Astrocyte of the cerebellum (primary cell): ENCODE measurements around the gene ZYG11B.
"Not testable (repeated sequence)": the region's sequence is repeated elsewhere in the genome, so short reads cannot be mapped to it uniquely, and the experiment has no call there.

Source experiments
- DNase-seq: peaks from one replicate; pipeline ENCODE4 v3.0.0-alpha.2; 2011; ENCODE audit warnings: low read depth
- H3K4me3 ChIP-seq: 2 replicates; pipeline ENCODE4 v1.5.1; 2011; ENCODE audit warnings: mild to moderate bottlenecking, low read depth, low read length, moderate library complexity
- CTCF ChIP-seq: IDR thresholded peaks from 2 replicates; pipeline ENCODE4 v1.5.1; 2012; ENCODE audit warnings: low read length, low read depth, moderate library complexity, mild to moderate bottlenecking; ENCODE audit errors: missing control alignments
- in situ Hi-C: cut with HindIII; loops from 2 replicates; pipeline ENCODE4 v1.10.0; 2017; ENCODE audit warnings: low sequenced_read_pairs

Gene ZYG11B

GRCh38 chr1:52739699-52740467, 13.6 kb downstream of the ZYG11B start:
- DNase-seq = no peak
- in situ Hi-C loops = no loop called here
- TF ChIP-seq CTCF = no peak
- H3K4me3 ChIP-seq = no peak overlapping the region

- no peak for TF ChIP-seq CTCF
- in situ Hi-C loops = no loop called here
- no peak for DNase-seq
- no peak overlapping the region for H3K4me3 ChIP-seq
Observed at GRCh38 chr1:52741259-52741658, 15.0 kb downstream of the ZYG11B start.

DNA sequence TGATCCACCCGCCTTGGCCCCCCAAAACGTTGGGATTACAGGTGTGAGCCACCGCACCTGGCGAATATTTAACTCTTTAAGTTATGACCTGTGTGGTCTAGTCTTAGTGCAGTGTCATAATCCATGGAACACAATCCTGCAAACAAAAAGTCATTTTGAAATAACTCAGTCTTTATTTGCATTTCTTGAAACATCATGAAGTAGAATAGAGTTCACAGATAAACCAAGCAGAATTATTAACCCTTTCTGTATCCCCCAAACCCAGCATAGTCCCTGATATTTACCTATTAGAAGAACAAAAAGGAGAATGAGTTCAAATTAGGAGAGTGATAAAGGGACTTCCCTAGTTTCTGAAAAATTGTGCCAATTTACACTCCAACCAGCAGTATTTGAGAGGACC, 19.9 kb downstream of the ZYG11B start:
- no peak for TF ChIP-seq CTCF
- no peak overlapping the region for H3K4me3 ChIP-seq
- DNase-seq = no peak
- in situ Hi-C loops = no loop called here

DNA sequence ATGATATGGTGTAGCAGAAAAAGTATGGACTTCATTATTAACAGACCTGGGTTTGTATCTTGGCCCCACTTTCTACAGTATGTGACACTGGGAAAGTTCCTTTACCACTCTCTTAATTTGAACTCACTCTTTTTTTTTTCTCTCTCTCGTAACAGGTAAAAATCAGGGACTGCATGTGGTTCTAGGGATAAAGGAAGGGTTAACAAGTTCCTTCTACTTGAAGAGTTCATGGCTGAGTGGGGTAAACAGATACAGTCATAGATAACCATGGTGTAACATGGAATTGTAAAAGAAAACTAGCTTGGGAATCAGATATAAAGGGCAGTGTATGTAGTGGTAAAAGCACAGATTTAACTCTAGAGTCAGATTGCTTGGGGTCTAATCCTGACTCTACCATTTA, 21.2 kb downstream of the ZYG11B start:
- in situ Hi-C loops = no loop called here
- no peak overlapping the region for H3K4me3 ChIP-seq

GRCh38 chr1:52748119-52748518, 21.9 kb downstream of the ZYG11B start:
- no peak for DNase-seq
- H3K4me3 ChIP-seq = no peak overlapping the region
- TF ChIP-seq CTCF = no peak
- in situ Hi-C loops = no loop called here

More for the DNA sequence above, 21.2 kb downstream of the ZYG11B start:
- DNase-seq = no peak
- no peak for TF ChIP-seq CTCF

DNA sequence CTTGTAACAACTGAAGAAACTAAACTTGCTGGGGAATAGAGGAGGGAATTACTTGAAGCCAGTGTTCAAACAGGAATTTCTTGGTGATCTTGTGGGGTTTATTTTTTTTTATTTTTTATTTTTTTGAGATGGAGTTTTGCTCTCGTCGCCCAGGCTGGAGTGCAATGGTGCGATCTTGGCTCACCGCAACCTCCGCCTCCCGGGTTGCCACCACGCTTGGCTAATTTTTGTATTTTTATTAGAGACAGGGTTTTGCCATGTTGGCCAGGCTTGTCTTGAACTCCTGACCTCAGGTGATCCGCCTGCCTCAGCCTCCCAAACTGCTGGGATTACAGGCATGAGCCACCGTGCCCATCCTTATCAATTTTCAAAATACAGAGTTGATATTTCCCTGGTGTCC, 23.2 kb downstream of the ZYG11B start:
- in situ Hi-C loops, H3K4me3 ChIP-seq, DNase-seq: not testable (repeated sequence)

DNA sequence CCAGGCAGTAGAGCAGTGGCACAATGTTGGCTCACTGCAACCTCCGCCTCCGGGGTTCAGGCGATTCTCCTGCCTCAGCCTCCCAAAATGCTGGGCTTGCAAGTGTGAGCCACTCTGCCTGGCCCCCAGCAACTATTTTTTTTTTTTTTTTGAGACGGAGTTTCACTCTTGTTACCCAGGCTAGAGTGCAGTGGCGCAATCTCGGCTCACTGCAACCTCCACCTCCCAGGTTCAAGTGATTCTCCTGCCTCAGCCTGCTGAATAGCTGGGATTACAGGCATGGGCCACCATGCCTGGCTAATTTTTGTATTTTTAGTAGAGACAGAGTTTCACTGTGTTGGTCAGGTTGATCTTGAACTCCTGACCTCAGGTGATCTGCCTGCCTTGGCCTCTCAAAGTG, 23.9 kb downstream of the ZYG11B start:
- DNase-seq, in situ Hi-C loops, H3K4me3 ChIP-seq: not testable (repeated sequence)
